ENCODE data around the gene CBY1. TPM values are rescaled to one million over a fixed set of nuclear protein-coding genes. Genes with fewer than 3 reads are reported as not detected.

CBY1 gene
- total and polyA plus RNA-seq, 10 donors, result 20.2 to 37.2 (median 25.1) TPM

- intact Hi-C loops (cut with DNase I; ENCODE audit: low total_unique reads), result no loop called here
- no peak for DNase-seq
- Histone ChIP-seq H3K36me3 (no peaks in the 10 kb centered on the region), H3K27ac (no peak overlapping the region), H3K4me1 (no peaks in the 10 kb centered on the region), H3K4me3 (no peak overlapping the region), H3K9me3 (peaks cover 0 to 20% (median 13%) of the 10 kb centered on the region in 8 donors), H3K27me3 (replicated peaks in 1 of 7) (peaks cover 0 to 17% (median 0%) of the 10 kb centered on the region in 7 donors)
- TF ChIP-seq POLR2A (IDR thresholded peaks at IDR 0.05) (no peak), POLR2AphosphoS5 (IDR thresholded peaks at IDR 0.05) (no peak), CTCF (IDR thresholded peaks at IDR 0.05 in 8 of 11, conservative IDR thresholded peaks at IDR 0.05 in 3 of 11) (no peak)
- WGBS, 5 donors, result 93 to 100% (median 94%) methylated on average over 1 of the region's 1 CpG
These were observed 38.2 kb upstream of the CBY1 start for GRCh38 chr22:38618258-38618657.

- H3K9me3 ChIP-seq, result peaks cover 0 to 20% (median 13%) of the 10 kb centered on the region in 8 donors
- WGBS, 5 donors, result 81 to 97% (median 97%) methylated on average over 2 of the region's 2 CpGs
- no peak overlapping the region for H3K4me3 ChIP-seq
- TF ChIP-seq CTCF (IDR thresholded peaks at IDR 0.05 in 8 of 11, conservative IDR thresholded peaks at IDR 0.05 in 3 of 11) (no peak), POLR2A (IDR thresholded peaks at IDR 0.05) (no peak), POLR2AphosphoS5 (IDR thresholded peaks at IDR 0.05) (no peak)
- intact Hi-C loops (cut with DNase I; ENCODE audit: low total_unique reads), result no loop called here
- H3K4me1 ChIP-seq, result no peaks in the 10 kb centered on the region
- H3K27ac ChIP-seq, result no peak overlapping the region
- H3K27me3 ChIP-seq (replicated peaks in 1 of 7), result peaks cover 0 to 17% (median 0%) of the 10 kb centered on the region in 7 donors
- DNase-seq, result no peak
- no peaks in the 10 kb centered on the region for H3K36me3 ChIP-seq
These were observed 37.8 kb upstream of the CBY1 start for GRCh38 chr22:38618682-38619081.

GRCh38 chr22:38623351-38623750, 33.1 kb upstream of the CBY1 start:
- Histone ChIP-seq H3K27me3 (replicated peaks in 1 of 7) (peaks cover 0 to 11% (median 0%) of the 10 kb centered on the region in 7 donors), H3K27ac (no peak overlapping the region), H3K4me1 (no peaks in the 10 kb centered on the region), H3K36me3 (no peaks in the 10 kb centered on the region), H3K9me3 (peaks cover 0 to 9% (median 5%) of the 10 kb centered on the region in 8 donors), H3K4me3 (no peak overlapping the region)
- peak; percentile 23 for DNase-seq
- TF ChIP-seq CTCF (IDR thresholded peaks at IDR 0.05 in 8 of 11, conservative IDR thresholded peaks at IDR 0.05 in 3 of 11) (no peak), POLR2A (IDR thresholded peaks at IDR 0.05) (no peak), POLR2AphosphoS5 (IDR thresholded peaks at IDR 0.05) (no peak)
- intact Hi-C loops (cut with DNase I; ENCODE audit: low total_unique reads), result no loop called here
- WGBS, 5 donors, result 50 to 71% (median 61%) methylated on average over 4 of the region's 4 CpGs

GRCh38 chr22:38628444-38628843, 28.0 kb upstream of the CBY1 start:
- WGBS, 5 donors, result 71 to 89% (median 82%) methylated on average over 5 of the region's 5 CpGs
- Histone ChIP-seq H3K4me3 (no peak overlapping the region), H3K27ac (no peak overlapping the region), H3K9me3 (no peaks in the 10 kb centered on the region), H3K36me3 (no peaks in the 10 kb centered on the region), H3K27me3 (replicated peaks in 1 of 7) (no peaks in the 10 kb centered on the region), H3K4me1 (peaks cover 0 to 4% (median 0%) of the 10 kb centered on the region in 6 donors)
- intact Hi-C loops (cut with DNase I; ENCODE audit: low total_unique reads), result no loop called here
- no peak for TF ChIP-seq POLR2AphosphoS5 (IDR thresholded peaks at IDR 0.05)
- no peak for TF ChIP-seq POLR2A (IDR thresholded peaks at IDR 0.05)
- TF ChIP-seq CTCF (IDR thresholded peaks at IDR 0.05 in 8 of 11, conservative IDR thresholded peaks at IDR 0.05 in 3 of 11), result no peak
- peak; percentile 15 for DNase-seq
